Esophagus squamous epithelium (tissue), 4 donors: ENCODE data around the gene RIN2.

Experiments
- POLR2A ChIP-seq, 4 donors: fragments of 450-650 bp; IDR thresholded peaks; one replicate each; pipeline ENCODE4 v1.6.1; 2017; ENCODE audit warnings: antibody characterized with exemption in 4 of 4, mild to moderate bottlenecking in 4 of 4, moderate library complexity in 3 of 4
- TF ChIP-seq, protein P1 (sequence below), 6 experiments: fragments of 450-650 bp in 4 of 6; fragments of 200-600 bp in 2 of 6; sonication (generic) in 2 of 6; IDR thresholded peaks; one replicate each; pipeline ENCODE4 v1.5.1; 2016 to 2019; ENCODE audit warnings: antibody characterized with exemption in 6 of 6, mild to moderate bottlenecking in 4 of 6, moderate library complexity in 4 of 6

GRCh38 chr20:19712721-19713260, 45.3 kb upstream of the RIN2 start:
- TF ChIP-seq, protein P1, sequence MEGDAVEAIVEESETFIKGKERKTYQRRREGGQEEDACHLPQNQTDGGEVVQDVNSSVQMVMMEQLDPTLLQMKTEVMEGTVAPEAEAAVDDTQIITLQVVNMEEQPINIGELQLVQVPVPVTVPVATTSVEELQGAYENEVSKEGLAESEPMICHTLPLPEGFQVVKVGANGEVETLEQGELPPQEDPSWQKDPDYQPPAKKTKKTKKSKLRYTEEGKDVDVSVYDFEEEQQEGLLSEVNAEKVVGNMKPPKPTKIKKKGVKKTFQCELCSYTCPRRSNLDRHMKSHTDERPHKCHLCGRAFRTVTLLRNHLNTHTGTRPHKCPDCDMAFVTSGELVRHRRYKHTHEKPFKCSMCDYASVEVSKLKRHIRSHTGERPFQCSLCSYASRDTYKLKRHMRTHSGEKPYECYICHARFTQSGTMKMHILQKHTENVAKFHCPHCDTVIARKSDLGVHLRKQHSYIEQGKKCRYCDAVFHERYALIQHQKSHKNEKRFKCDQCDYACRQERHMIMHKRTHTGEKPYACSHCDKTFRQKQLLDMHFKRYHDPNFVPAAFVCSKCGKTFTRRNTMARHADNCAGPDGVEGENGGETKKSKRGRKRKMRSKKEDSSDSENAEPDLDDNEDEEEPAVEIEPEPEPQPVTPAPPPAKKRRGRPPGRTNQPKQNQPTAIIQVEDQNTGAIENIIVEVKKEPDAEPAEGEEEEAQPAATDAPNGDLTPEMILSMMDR (IDR thresholded peaks at IDR 0.05), result no peak
- TF ChIP-seq POLR2A (IDR thresholded peaks at IDR 0.05), result no peak
